ENCODE results near the gene HOXA7. TPM values are rescaled to one million over a fixed set of nuclear protein-coding genes. Genes with fewer than 3 reads are reported as not detected.

HOXA7 gene
- total and polyA plus RNA-seq, 11 donors, result 0.29 TPM; not detected in 10

DNA sequence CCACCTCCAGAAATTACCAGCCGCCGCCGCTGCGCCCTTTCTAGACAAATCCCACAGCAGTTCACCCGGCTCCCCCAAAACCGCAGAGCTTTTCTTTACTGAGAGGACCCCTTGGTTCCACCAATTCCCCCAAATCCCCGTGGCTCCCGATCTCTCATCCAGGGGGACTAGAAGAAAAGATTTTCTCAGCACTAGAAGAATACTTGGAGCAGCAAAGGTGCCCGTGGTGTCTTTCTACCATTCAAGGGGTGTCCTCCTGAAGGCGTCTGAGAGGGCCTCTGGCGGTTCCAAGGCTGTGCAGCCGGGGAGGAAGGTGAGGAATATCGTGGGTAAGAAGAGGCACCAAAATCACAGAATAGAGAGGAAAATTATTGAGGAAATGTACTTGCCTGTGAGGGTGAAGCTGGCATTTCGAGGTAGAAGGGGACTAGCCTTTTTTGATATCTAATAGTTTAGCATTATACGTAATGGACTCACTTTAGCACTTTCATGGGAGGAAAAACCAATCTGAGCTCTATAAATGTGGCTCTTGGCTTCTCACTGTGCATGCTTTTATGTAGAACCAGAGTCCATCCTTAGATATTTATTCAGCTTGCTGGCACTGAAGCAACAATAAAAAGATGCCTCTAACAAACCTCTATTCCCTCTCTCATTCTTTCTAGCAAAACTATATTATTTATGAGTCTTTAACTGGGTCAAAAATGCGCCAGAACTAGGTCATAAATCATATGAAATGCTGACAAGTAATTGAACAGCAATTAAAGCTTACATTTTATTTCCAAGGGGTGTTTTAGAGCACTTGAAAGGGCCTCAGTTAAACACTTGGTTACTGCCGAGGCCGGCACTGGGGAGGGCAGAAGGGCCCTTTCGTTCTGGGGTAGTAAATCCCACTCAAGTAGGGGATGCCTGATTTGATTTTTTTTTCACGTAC, 40.2 kb downstream of the HOXA7 start:
- no peak for ATAC-seq
- DNase-seq, result no peak
- Histone ChIP-seq H3K27me3 (peaks cover 44 to 98% (median 83%) of the 10 kb centered on the region in 9 donors), H3K27ac (peak overlapping the region in 7 of 12 donors; percentile 31 to 93 (median 75)), H3K4me3 (peak overlapping the region in 7 of 12 donors; percentile 5 to 51 (median 27)), H3K9me3 (no peaks in the 10 kb centered on the region), H3K36me3 (no peaks in the 10 kb centered on the region), H3K4me1 (peaks cover 0 to 20% (median 0%) of the 10 kb centered on the region in 12 donors)
- no peak for TF ChIP-seq POLR2A (IDR thresholded peaks at IDR 0.05)
- TF ChIP-seq, protein P1, sequence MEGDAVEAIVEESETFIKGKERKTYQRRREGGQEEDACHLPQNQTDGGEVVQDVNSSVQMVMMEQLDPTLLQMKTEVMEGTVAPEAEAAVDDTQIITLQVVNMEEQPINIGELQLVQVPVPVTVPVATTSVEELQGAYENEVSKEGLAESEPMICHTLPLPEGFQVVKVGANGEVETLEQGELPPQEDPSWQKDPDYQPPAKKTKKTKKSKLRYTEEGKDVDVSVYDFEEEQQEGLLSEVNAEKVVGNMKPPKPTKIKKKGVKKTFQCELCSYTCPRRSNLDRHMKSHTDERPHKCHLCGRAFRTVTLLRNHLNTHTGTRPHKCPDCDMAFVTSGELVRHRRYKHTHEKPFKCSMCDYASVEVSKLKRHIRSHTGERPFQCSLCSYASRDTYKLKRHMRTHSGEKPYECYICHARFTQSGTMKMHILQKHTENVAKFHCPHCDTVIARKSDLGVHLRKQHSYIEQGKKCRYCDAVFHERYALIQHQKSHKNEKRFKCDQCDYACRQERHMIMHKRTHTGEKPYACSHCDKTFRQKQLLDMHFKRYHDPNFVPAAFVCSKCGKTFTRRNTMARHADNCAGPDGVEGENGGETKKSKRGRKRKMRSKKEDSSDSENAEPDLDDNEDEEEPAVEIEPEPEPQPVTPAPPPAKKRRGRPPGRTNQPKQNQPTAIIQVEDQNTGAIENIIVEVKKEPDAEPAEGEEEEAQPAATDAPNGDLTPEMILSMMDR (IDR thresholded peaks at IDR 0.05), result no peak
- intact Hi-C loops (cut with DNase I), result no loop called here
- WGBS, 4 donors, result 24 to 28% (median 25%) methylated on average over 20 of the region's 20 CpGs

- WGBS, 4 donors, result 16 to 28% (median 18%) methylated on average over 25 to 45 of the region's 45 CpGs
- H3K4me1 ChIP-seq, result peaks cover 0 to 26% (median 4%) of the 10 kb centered on the region in 12 donors
- DNase-seq (no peak), ATAC-seq (no peak)
- peak overlapping the region in 11 of 12 donors; percentile 3 to 51 (median 25) for H3K4me3 ChIP-seq
- H3K27me3 ChIP-seq, result peaks cover 48 to 99% (median 84%) of the 10 kb centered on the region in 9 donors
- no peaks in the 10 kb centered on the region for H3K9me3 ChIP-seq
- H3K36me3 ChIP-seq, result no peaks in the 10 kb centered on the region
- H3K27ac ChIP-seq, result peak overlapping the region in 9 of 12 donors; percentile 31 to 93 (median 62)
- intact Hi-C loops (cut with DNase I), result no loop called here
- TF ChIP-seq POLR2A (IDR thresholded peaks at IDR 0.05), result no peak
- TF ChIP-seq, protein P1 (IDR thresholded peaks at IDR 0.05), result no peak
Observed at GRCh38 chr7:27115221-27116026, 41.1 kb downstream of the HOXA7 start.

DNA sequence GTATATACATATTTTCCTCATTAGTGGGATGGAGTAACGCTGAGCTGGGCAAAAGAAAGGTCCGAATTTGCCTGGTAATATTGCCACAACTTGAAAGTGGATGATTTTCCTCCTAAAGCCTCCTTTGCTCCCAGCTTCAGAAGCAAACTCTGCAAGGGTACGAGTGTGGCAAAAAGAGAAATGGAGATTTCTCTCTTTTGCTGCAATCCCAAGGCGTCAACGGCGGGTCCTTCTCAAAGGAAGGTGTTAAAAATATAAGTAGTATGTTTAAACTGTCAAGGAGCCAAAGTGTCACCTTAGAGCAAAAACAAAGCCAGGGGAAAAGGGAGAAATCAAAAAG, 41.6 kb downstream of the HOXA7 start:
- WGBS, 4 donors, result 16 to 24% (median 19%) methylated on average over 6 of the region's 6 CpGs
- intact Hi-C loops (cut with DNase I), result no loop called here
- Histone ChIP-seq H3K4me1 (peaks cover 0 to 29% (median 4%) of the 10 kb centered on the region in 12 donors), H3K4me3 (peak overlapping the region in 7 of 12 donors; percentile 22 to 51 (median 30)), H3K9me3 (no peaks in the 10 kb centered on the region), H3K27ac (peak overlapping the region in 5 of 12 donors; percentile 37 to 93 (median 79)), H3K27me3 (peaks cover 51 to 99% (median 87%) of the 10 kb centered on the region in 9 donors), H3K36me3 (no peaks in the 10 kb centered on the region)
- DNase-seq (no peak), ATAC-seq (no peak)
- no peak for TF ChIP-seq POLR2A (IDR thresholded peaks at IDR 0.05)
- TF ChIP-seq, protein P1 (IDR thresholded peaks at IDR 0.05), result no peak

All from heart left ventricle (tissue), 16 donors.